HFFc6 (cell line): ENCODE measurements around the gene MYOM1. TPM values are rescaled to one million over a fixed set of nuclear protein-coding genes. Genes with fewer than 3 reads are reported as not detected.

Experiments
- DNase-seq: peaks from one replicate; pipeline ENCODE4 v3.0.0-alpha.2; 2018
- H3K27ac Mint-ChIP-seq: 2 replicates; pipeline ENCODE4 v1.8.0; 2020; ENCODE audit warnings: mild to moderate bottlenecking, mixed read lengths
- H3K27me3 Mint-ChIP-seq: 2 replicates; pipeline ENCODE4 v1.8.0; 2021; ENCODE audit warnings: mild to moderate bottlenecking, moderate library complexity, mixed read lengths; ENCODE audit not compliant: insufficient read depth
- H3K36me3 Mint-ChIP-seq: 2 replicates; pipeline ENCODE4 v1.8.0; 2021; ENCODE audit warnings: low read depth, mixed read lengths
- H3K4me1 Mint-ChIP-seq: 2 replicates; pipeline ENCODE4 v1.8.0; 2020; ENCODE audit warnings: low read depth, mixed read lengths
- H3K4me3 Mint-ChIP-seq: 2 replicates; pipeline ENCODE4 v1.8.0; 2020; ENCODE audit warnings: mild to moderate bottlenecking, moderate library complexity, mixed read lengths
- H3K9me3 Mint-ChIP-seq: 2 replicates; pipeline ENCODE4 v1.8.0; 2020; ENCODE audit warnings: mild to moderate bottlenecking, mixed read lengths
- CTCF ChIP-seq: fragments of 200-600 bp; sonication (generic); IDR thresholded peaks from 2 replicates; pipeline ENCODE4 v1.5.0; 2021; ENCODE audit warnings: antibody characterized with exemption, mild to moderate bottlenecking
- total RNA-seq, 6 experiments: library from RNA; stranded (reverse); fragmentation: NEBNext Ultra II Directional; extraction: Animal tissue kit (Norgen Biotek cat#: 25700); gene quantifications; 2 replicates in 1 of 6; 3 replicates in 5 of 6; pipeline ENCODE4 v1.2.3, GENCODE V29; 2021

The MYOM1 gene
- total RNA-seq, 6 experiments from 2014 or later: 0.03 to 0.14 (median 0.06) TPM; not detected in 2

GRCh38 chr18:3121259-3121658 lies 98.5 kb downstream of the MYOM1 start:
- no peaks in the 10 kb centered on the region for H3K36me3 Mint-ChIP-seq
- H3K27me3 Mint-ChIP-seq: peaks cover 21% of the 10 kb centered on the region
- peak; percentile 7 for DNase-seq
- no peaks in the 10 kb centered on the region for H3K9me3 Mint-ChIP-seq
- no peaks in the 10 kb centered on the region for H3K4me1 Mint-ChIP-seq
- no peak overlapping the region for H3K27ac Mint-ChIP-seq
- TF ChIP-seq CTCF: peak; percentile 35; the same call in 1 of the 2 replicates
- H3K4me3 Mint-ChIP-seq: no peak overlapping the region

- TF ChIP-seq CTCF: no peak
- Mint-ChIP-seq H3K4me1 (no peaks in the 10 kb centered on the region), H3K4me3 (no peak overlapping the region), H3K27ac (no peak overlapping the region), H3K9me3 (no peaks in the 10 kb centered on the region), H3K27me3 (peaks cover 21% of the 10 kb centered on the region), H3K36me3 (no peaks in the 10 kb centered on the region)
- no peak for DNase-seq
Measured at GRCh38 chr18:3120356-3120755, 99.4 kb downstream of the MYOM1 start.

GRCh38 chr18:3119401-3120341 lies 100.1 kb downstream of the MYOM1 start:
- H3K4me1 Mint-ChIP-seq: no peaks in the 10 kb centered on the region
- H3K27me3 Mint-ChIP-seq: peaks cover 21% of the 10 kb centered on the region
- H3K9me3 Mint-ChIP-seq: no peaks in the 10 kb centered on the region
- H3K4me3 Mint-ChIP-seq: no peak overlapping the region
- DNase-seq: no peak
- no peak overlapping the region for H3K27ac Mint-ChIP-seq
- TF ChIP-seq CTCF: no peak
- H3K36me3 Mint-ChIP-seq: no peaks in the 10 kb centered on the region

GRCh38 chr18:3118195-3119010 lies 101.4 kb downstream of the MYOM1 start:
- H3K36me3 Mint-ChIP-seq: no peaks in the 10 kb centered on the region
- no peak overlapping the region for H3K27ac Mint-ChIP-seq
- DNase-seq: no peak
- TF ChIP-seq CTCF: no peak
- H3K4me1 Mint-ChIP-seq: no peaks in the 10 kb centered on the region
- no peaks in the 10 kb centered on the region for H3K9me3 Mint-ChIP-seq
- peaks cover 21% of the 10 kb centered on the region for H3K27me3 Mint-ChIP-seq
- H3K4me3 Mint-ChIP-seq: no peak overlapping the region

GRCh38 chr18:3117493-3118192 lies 102.1 kb downstream of the MYOM1 start:
- H3K4me3 Mint-ChIP-seq: no peak overlapping the region
- no peak for TF ChIP-seq CTCF
- H3K4me1 Mint-ChIP-seq: peaks cover under 1% of the 10 kb centered on the region; the same call in 1 of the 2 replicates
- no peak for DNase-seq
- peaks cover 21% of the 10 kb centered on the region for H3K27me3 Mint-ChIP-seq
- no peaks in the 10 kb centered on the region for H3K9me3 Mint-ChIP-seq
- H3K27ac Mint-ChIP-seq: no peak overlapping the region
- no peaks in the 10 kb centered on the region for H3K36me3 Mint-ChIP-seq
